ENCODE measurements around the gene TMEM127.

DNA sequence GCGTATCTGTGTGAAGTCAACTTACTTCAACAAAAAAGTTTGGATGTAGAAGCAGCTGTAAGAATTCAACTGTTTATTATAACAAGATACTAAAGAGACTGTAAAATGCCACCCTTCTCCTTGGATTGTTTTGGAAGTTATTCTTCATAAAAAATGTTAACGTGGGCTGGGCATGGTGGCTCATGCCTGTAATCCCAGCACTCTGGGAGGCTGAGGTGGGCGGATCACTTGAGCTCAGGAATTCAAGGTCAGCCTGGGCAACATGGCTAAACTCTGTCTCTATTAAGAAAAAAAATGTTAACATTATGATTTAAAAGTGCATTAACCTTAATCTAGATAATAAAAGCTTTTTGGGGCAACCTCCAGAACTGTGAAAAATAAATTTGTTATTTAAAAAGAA lies 8.0 kb upstream of the TMEM127 start:
- TF ChIP-seq POLR2A (IDR thresholded peaks at IDR 0.05), result no peak
- TF ChIP-seq, protein P1, sequence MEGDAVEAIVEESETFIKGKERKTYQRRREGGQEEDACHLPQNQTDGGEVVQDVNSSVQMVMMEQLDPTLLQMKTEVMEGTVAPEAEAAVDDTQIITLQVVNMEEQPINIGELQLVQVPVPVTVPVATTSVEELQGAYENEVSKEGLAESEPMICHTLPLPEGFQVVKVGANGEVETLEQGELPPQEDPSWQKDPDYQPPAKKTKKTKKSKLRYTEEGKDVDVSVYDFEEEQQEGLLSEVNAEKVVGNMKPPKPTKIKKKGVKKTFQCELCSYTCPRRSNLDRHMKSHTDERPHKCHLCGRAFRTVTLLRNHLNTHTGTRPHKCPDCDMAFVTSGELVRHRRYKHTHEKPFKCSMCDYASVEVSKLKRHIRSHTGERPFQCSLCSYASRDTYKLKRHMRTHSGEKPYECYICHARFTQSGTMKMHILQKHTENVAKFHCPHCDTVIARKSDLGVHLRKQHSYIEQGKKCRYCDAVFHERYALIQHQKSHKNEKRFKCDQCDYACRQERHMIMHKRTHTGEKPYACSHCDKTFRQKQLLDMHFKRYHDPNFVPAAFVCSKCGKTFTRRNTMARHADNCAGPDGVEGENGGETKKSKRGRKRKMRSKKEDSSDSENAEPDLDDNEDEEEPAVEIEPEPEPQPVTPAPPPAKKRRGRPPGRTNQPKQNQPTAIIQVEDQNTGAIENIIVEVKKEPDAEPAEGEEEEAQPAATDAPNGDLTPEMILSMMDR (IDR thresholded peaks at IDR 0.05), result no peak
